Upper lobe of left lung (tissue), 6 donors: Measurements from ENCODE around the gene C2orf78. TPM values are rescaled to one million over a fixed set of nuclear protein-coding genes. Genes with fewer than 3 reads are reported as not detected.

ENCODE experiments used
- ATAC-seq, 2 donors: fragments of 200-7000 bp; cut with Tn5 transposase; one replicate each; pipeline ENCODE4 v1.9.1; 2022; ENCODE audit warnings: mild to moderate bottlenecking in 2 of 2, moderate library complexity in 2 of 2; ENCODE audit not compliant: low FRiP score in 2 of 2
- DNase-seq, 2 donors: peaks; one replicate each; pipeline ENCODE4 v3.0.0-alpha.2; 2019 to 2020
- H3K27ac ChIP-seq, 4 donors: fragments of 200-600 bp; sonication (generic); one replicate each; pipeline ENCODE4 v1.5.1; 2016 to 2019
- H3K27me3 ChIP-seq, 4 donors: fragments of 200-600 bp; sonication (generic); one replicate each; pipeline ENCODE4 v1.5.1; 2017 to 2019
- H3K36me3 ChIP-seq, 4 donors: fragments of 200-600 bp; sonication (generic); one replicate each; pipeline ENCODE4 v1.5.1; 2016 to 2019
- H3K4me1 ChIP-seq, 4 donors: fragments of 200-600 bp; sonication (generic); one replicate each; pipeline ENCODE4 v1.5.1; 2018 to 2019
- H3K4me3 ChIP-seq, 4 donors: fragments of 200-600 bp; sonication (generic); one replicate each; pipeline ENCODE4 v1.5.1; 2017 to 2019; ENCODE audit warnings: mild to moderate bottlenecking in 2 of 4, moderate library complexity in 1 of 4
- H3K9me3 ChIP-seq, 4 donors: fragments of 200-600 bp; sonication (generic); one replicate each; pipeline ENCODE4 v1.5.1; 2018 to 2019
- CTCF ChIP-seq, 6 experiments: fragments of 450-650 bp in 4 of 6; fragments of 200-600 bp in 2 of 6; sonication (generic) in 2 of 6; IDR thresholded peaks; one replicate each; pipeline ENCODE4 v1.5.1; 2016 to 2019; ENCODE audit warnings: antibody characterized with exemption in 6 of 6
- EP300 ChIP-seq, 4 donors: sonication (generic); formaldehyde crosslinking; IDR thresholded peaks; one replicate each; pipeline ENCODE4 v1.5.1; 2017; ENCODE audit warnings: antibody characterized with exemption in 4 of 4, control low read depth in 2 of 4
- POLR2A ChIP-seq, 4 donors: fragments of 450-650 bp; IDR thresholded peaks; one replicate each; pipeline ENCODE4 v1.5.1; 2016 to 2017; ENCODE audit warnings: antibody characterized with exemption in 4 of 4, mild to moderate bottlenecking in 2 of 4
- POLR2AphosphoS5 ChIP-seq, 2 donors: sonication (generic); formaldehyde crosslinking; IDR thresholded peaks; one replicate each; pipeline ENCODE4 v1.5.1; 2017; ENCODE audit warnings: antibody characterized with exemption in 2 of 2
- WGBS, 2 donors: methylation state at CpG; one replicate each; pipeline ENCODE4 v1.1.5; 2017 to 2018; 5-methylcytosine and 5-hydroxymethylcytosine counted together
- total RNA-seq, 6 donors: library from RNA; depleted of rRNA in 4 of 6; stranded (reverse); fragments of >200 nt in 4 of 6; gene quantifications; one replicate each; pipeline versions ENCODE4 v1.1.0 to v1.2.1, GENCODE V29; 2016 to 2021
- donor health status: DM: no; HTN: no; CAD: no; lungs with moderate emphysema.
- donor health status: DM: no; HTN: yes; CAD: no; lungs with severe emphysema.

The C2orf78 gene
- total RNA-seq, 6 donors from 2014 or later, result not detected

- no peak overlapping the region for H3K4me3 ChIP-seq
- no peaks in the 10 kb centered on the region for H3K9me3 ChIP-seq
- H3K4me1 ChIP-seq, result no peaks in the 10 kb centered on the region
- 70 to 94% methylated on average over 1 to 2 of the region's 2 CpGs for WGBS, 2 donors
- no peak for ATAC-seq
- TF ChIP-seq EP300 (IDR thresholded peaks at IDR 0.05), result no peak
- TF ChIP-seq POLR2AphosphoS5 (IDR thresholded peaks at IDR 0.05), result no peak
- no peak for TF ChIP-seq POLR2A (IDR thresholded peaks at IDR 0.05)
- TF ChIP-seq CTCF (IDR thresholded peaks at IDR 0.05), result no peak
- H3K27me3 ChIP-seq, result no peaks in the 10 kb centered on the region
- DNase-seq, result no peak
- no peak overlapping the region for H3K27ac ChIP-seq
- H3K36me3 ChIP-seq, result peaks cover 15 to 99% (median 71%) of the 10 kb centered on the region in 4 donors
Measured at GRCh38 chr2:73850009-73850408, 66.0 kb downstream of the C2orf78 start.

GRCh38 chr2:73851274-73851673 is 67.3 kb downstream of the C2orf78 start:
- no peak for DNase-seq
- TF ChIP-seq EP300 (IDR thresholded peaks at IDR 0.05), result no peak
- TF ChIP-seq POLR2A (IDR thresholded peaks at IDR 0.05), result no peak
- TF ChIP-seq CTCF (IDR thresholded peaks at IDR 0.05), result peak in 1 of 6 experiments; percentile 20
- TF ChIP-seq POLR2AphosphoS5 (IDR thresholded peaks at IDR 0.05), result no peak
- H3K27me3 ChIP-seq, result no peaks in the 10 kb centered on the region
- H3K27ac ChIP-seq, result no peak overlapping the region
- H3K9me3 ChIP-seq, result no peaks in the 10 kb centered on the region
- no peak overlapping the region for H3K4me3 ChIP-seq
- peaks cover 18 to 99% (median 68%) of the 10 kb centered on the region in 4 donors for H3K36me3 ChIP-seq
- no peaks in the 10 kb centered on the region for H3K4me1 ChIP-seq
- no peak for ATAC-seq
- WGBS, 2 donors, result 71 to 74% methylated on average over 3 of the region's 3 CpGs

- Histone ChIP-seq H3K27me3 (no peaks in the 10 kb centered on the region), H3K4me1 (no peaks in the 10 kb centered on the region), H3K36me3 (peaks cover 15 to 99% (median 67%) of the 10 kb centered on the region in 4 donors), H3K27ac (no peak overlapping the region), H3K4me3 (no peak overlapping the region), H3K9me3 (no peaks in the 10 kb centered on the region)
- TF ChIP-seq POLR2AphosphoS5 (IDR thresholded peaks at IDR 0.05), result no peak
- no peak for TF ChIP-seq POLR2A (IDR thresholded peaks at IDR 0.05)
- no peak for TF ChIP-seq CTCF (IDR thresholded peaks at IDR 0.05)
- no peak for TF ChIP-seq EP300 (IDR thresholded peaks at IDR 0.05)
- ATAC-seq, result no peak
- no peak for DNase-seq
Measured at GRCh38 chr2:73852020-73852419, 68.0 kb downstream of the C2orf78 start.

- TF ChIP-seq POLR2AphosphoS5 (IDR thresholded peaks at IDR 0.05) (no peak), POLR2A (IDR thresholded peaks at IDR 0.05) (no peak), EP300 (IDR thresholded peaks at IDR 0.05) (no peak), CTCF (IDR thresholded peaks at IDR 0.05) (no peak)
- 95 to 97% methylated on average over 2 of the region's 2 CpGs for WGBS, 2 donors
- no peak for ATAC-seq
- no peak for DNase-seq
- no peak overlapping the region for H3K27ac ChIP-seq
- no peaks in the 10 kb centered on the region for H3K27me3 ChIP-seq
- H3K4me3 ChIP-seq, result no peak overlapping the region
- H3K36me3 ChIP-seq, result peaks cover 17 to 94% (median 56%) of the 10 kb centered on the region in 4 donors
- no peaks in the 10 kb centered on the region for H3K4me1 ChIP-seq
- no peaks in the 10 kb centered on the region for H3K9me3 ChIP-seq
Measured at GRCh38 chr2:73855526-73855925, 71.5 kb downstream of the C2orf78 start.

- H3K27me3 ChIP-seq, result no peaks in the 10 kb centered on the region
- H3K36me3 ChIP-seq, result peaks cover 12 to 94% (median 56%) of the 10 kb centered on the region in 4 donors
- DNase-seq, result no peak
- H3K9me3 ChIP-seq, result no peaks in the 10 kb centered on the region
- H3K4me3 ChIP-seq, result no peak overlapping the region
- no peaks in the 10 kb centered on the region for H3K4me1 ChIP-seq
- no peak overlapping the region for H3K27ac ChIP-seq
- no peak for TF ChIP-seq POLR2A (IDR thresholded peaks at IDR 0.05)
- TF ChIP-seq POLR2AphosphoS5 (IDR thresholded peaks at IDR 0.05), result no peak
- TF ChIP-seq EP300 (IDR thresholded peaks at IDR 0.05), result no peak
- no peak for TF ChIP-seq CTCF (IDR thresholded peaks at IDR 0.05)
- no peak for ATAC-seq
Measured at GRCh38 chr2:73856214-73856613, 72.2 kb downstream of the C2orf78 start.
